Erythroblast (primary cell): ENCODE measurements around the gene ME3.

Source experiments
- GATA1 ChIP-seq: IDR thresholded peaks from 2 replicates; pipeline ENCODE4 v1.6.1; 2011; ENCODE audit warnings: low read depth, mild to moderate bottlenecking, control low read depth, low read length, moderate library complexity
- POLR2A ChIP-seq: IDR thresholded peaks from 2 replicates; pipeline ENCODE4 v1.6.1; 2011; ENCODE audit warnings: mild to moderate bottlenecking, low read length

GRCh38 chr11:86397351-86397750 lies 275.1 kb downstream of the ME3 start:
- TF ChIP-seq POLR2A: no peak
- no peak for TF ChIP-seq GATA1
